Measurements from ENCODE around the gene CIRBP. TPM values are rescaled to one million over a fixed set of nuclear protein-coding genes. Genes with fewer than 3 reads are reported as not detected.

Gene CIRBP
- total and polyA plus RNA-seq, 9 of the 15 experiments (the other 6 are each of a cell fraction or from before 2014, with no cell fraction given) = 20.5 to 327 (median 176) TPM

DNA sequence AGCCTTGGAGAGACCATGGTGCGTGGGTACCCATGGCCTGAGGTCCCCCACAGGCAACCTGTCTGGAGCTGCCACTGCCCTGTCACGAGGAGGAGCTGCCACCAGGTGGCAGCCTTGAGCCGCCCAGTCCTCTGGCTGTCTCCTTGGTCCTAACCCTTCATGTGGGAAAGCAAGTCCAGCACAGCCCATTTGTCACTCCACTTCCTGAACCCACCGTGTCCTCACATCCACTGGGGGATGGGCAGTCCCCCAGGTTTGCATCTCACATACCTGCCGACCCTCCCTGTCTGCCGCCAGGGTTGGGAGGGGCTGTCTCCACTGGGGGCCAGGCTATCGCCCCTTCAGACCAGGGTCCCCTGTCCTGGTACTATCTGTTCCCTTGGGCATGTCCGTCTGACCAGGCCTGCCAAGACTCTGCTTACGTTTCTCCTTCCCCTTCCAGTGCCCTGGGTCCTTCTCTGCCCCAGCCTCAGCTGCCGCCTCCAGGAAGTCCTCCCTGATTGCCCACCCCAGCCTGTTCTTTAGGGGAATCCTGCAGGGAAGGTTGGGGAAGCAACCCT, 10.7 kb downstream of the CIRBP start (continued):
- TF ChIP-seq HEY1 (CRISPR knock-in tag; IDR thresholded peaks at IDR 0.05; ENCODE audit: borderline replicate concordance) = no peak
- TF ChIP-seq PTRF (tag; IDR thresholded peaks at IDR 0.05) = no peak
- no peak for TF ChIP-seq MAFG (tag; conservative IDR thresholded peaks at IDR 0.05)
- TF ChIP-seq TCFL5 (CRISPR knock-in tag; conservative IDR thresholded peaks at IDR 0.05) = no peak
- TF ChIP-seq SMARCC2 (IDR thresholded peaks at IDR 0.05; ENCODE audit: low read depth) = no peak
- TF ChIP-seq, protein P1, sequence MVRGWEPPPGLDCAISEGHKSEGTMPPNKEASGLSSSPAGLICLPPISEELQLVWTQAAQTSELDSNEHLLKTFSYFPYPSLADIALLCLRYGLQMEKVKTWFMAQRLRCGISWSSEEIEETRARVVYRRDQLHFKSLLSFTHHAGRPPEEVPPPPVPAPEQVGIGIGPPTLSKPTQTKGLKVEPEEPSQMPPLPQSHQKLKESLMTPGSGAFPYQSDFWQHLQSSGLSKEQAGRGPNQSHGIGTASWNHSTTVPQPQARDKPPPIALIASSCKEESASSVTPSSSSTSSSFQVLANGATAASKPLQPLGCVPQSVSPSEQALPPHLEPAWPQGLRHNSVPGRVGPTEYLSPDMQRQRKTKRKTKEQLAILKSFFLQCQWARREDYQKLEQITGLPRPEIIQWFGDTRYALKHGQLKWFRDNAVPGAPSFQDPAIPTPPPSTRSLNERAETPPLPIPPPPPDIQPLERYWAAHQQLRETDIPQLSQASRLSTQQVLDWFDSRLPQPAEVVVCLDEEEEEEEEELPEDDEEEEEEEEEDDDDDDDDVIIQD (CRISPR knock-in tag; IDR thresholded peaks at IDR 0.05) = 0 out of 2 replicates have a peak, but pooled peaks have one; percentile 27
- no peak for TF ChIP-seq ATF7 (IDR thresholded peaks at IDR 0.05)
- TF ChIP-seq, protein P2, sequence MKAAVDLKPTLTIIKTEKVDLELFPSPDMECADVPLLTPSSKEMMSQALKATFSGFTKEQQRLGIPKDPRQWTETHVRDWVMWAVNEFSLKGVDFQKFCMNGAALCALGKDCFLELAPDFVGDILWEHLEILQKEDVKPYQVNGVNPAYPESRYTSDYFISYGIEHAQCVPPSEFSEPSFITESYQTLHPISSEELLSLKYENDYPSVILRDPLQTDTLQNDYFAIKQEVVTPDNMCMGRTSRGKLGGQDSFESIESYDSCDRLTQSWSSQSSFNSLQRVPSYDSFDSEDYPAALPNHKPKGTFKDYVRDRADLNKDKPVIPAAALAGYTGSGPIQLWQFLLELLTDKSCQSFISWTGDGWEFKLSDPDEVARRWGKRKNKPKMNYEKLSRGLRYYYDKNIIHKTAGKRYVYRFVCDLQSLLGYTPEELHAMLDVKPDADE (conservative IDR thresholded peaks at IDR 0.05; ENCODE audit: control insufficient read depth, low read depth, low read length) = no peak
- TF ChIP-seq, protein P3, sequence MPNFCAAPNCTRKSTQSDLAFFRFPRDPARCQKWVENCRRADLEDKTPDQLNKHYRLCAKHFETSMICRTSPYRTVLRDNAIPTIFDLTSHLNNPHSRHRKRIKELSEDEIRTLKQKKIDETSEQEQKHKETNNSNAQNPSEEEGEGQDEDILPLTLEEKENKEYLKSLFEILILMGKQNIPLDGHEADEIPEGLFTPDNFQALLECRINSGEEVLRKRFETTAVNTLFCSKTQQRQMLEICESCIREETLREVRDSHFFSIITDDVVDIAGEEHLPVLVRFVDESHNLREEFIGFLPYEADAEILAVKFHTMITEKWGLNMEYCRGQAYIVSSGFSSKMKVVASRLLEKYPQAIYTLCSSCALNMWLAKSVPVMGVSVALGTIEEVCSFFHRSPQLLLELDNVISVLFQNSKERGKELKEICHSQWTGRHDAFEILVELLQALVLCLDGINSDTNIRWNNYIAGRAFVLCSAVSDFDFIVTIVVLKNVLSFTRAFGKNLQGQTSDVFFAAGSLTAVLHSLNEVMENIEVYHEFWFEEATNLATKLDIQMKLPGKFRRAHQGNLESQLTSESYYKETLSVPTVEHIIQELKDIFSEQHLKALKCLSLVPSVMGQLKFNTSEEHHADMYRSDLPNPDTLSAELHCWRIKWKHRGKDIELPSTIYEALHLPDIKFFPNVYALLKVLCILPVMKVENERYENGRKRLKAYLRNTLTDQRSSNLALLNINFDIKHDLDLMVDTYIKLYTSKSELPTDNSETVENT (CRISPR knock-in tag; IDR thresholded peaks at IDR 0.05) = no peak
- TF ChIP-seq, protein P4, sequence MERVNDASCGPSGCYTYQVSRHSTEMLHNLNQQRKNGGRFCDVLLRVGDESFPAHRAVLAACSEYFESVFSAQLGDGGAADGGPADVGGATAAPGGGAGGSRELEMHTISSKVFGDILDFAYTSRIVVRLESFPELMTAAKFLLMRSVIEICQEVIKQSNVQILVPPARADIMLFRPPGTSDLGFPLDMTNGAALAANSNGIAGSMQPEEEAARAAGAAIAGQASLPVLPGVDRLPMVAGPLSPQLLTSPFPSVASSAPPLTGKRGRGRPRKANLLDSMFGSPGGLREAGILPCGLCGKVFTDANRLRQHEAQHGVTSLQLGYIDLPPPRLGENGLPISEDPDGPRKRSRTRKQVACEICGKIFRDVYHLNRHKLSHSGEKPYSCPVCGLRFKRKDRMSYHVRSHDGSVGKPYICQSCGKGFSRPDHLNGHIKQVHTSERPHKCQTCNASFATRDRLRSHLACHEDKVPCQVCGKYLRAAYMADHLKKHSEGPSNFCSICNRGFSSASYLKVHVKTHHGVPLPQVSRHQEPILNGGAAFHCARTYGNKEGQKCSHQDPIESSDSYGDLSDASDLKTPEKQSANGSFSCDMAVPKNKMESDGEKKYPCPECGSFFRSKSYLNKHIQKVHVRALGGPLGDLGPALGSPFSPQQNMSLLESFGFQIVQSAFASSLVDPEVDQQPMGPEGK (CRISPR knock-in tag; IDR thresholded peaks at IDR 0.05; ENCODE audit: borderline replicate concordance) = no peak
- peak; percentile 49; the same call in 1 of the 2 replicates for TF ChIP-seq KLF16 (IDR thresholded peaks at IDR 0.05)
- peak; percentile 77 to 89 for TF ChIP-seq RAD21 (CRISPR knock-in tag; conservative IDR thresholded peaks at IDR 0.05 in 1 of 2, IDR thresholded peaks at IDR 0.05 in 1 of 2)
- TF ChIP-seq MYNN (IDR thresholded peaks at IDR 0.05) = peak; percentile 51; the same call in 1 of the 2 replicates
- TF ChIP-seq MYNN (CRISPR knock-in tag; IDR thresholded peaks at IDR 0.05) = no peak
- no peak for TF ChIP-seq HNRNPLL (IDR thresholded peaks at IDR 0.05; ENCODE audit: low read depth, low read length, poor library complexity, severe bottlenecking)
- no peak for TF ChIP-seq TCF7L2 (IDR thresholded peaks at IDR 0.05; ENCODE audit: low read depth, low read length)
- TF ChIP-seq NCOA1 (IDR thresholded peaks at IDR 0.05; ENCODE audit: low read depth) = no peak
- TF ChIP-seq RBM15 (IDR thresholded peaks at IDR 0.05; ENCODE audit: insufficient read depth, low read length) = no peak
- TF ChIP-seq, protein P5, sequence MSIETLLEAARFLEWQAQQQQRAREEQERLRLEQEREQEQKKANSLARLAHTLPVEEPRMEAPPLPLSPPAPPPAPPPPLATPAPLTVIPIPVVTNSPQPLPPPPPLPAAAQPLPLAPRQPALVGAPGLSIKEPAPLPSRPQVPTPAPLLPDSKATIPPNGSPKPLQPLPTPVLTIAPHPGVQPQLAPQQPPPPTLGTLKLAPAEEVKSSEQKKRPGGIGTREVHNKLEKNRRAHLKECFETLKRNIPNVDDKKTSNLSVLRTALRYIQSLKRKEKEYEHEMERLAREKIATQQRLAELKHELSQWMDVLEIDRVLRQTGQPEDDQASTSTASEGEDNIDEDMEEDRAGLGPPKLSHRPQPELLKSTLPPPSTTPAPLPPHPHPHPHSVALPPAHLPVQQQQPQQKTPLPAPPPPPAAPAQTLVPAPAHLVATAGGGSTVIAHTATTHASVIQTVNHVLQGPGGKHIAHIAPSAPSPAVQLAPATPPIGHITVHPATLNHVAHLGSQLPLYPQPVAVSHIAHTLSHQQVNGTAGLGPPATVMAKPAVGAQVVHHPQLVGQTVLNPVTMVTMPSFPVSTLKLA (conservative IDR thresholded peaks at IDR 0.05) = peak; percentile 46 to 53; a peak in 3 of 4 replicates
- TF ChIP-seq RAD51 (IDR thresholded peaks at IDR 0.05; ENCODE audit: borderline replicate concordance, low read depth) = no peak

Data from K562 (cell line).